Measurements from ENCODE around the gene GYS2.

DNA sequence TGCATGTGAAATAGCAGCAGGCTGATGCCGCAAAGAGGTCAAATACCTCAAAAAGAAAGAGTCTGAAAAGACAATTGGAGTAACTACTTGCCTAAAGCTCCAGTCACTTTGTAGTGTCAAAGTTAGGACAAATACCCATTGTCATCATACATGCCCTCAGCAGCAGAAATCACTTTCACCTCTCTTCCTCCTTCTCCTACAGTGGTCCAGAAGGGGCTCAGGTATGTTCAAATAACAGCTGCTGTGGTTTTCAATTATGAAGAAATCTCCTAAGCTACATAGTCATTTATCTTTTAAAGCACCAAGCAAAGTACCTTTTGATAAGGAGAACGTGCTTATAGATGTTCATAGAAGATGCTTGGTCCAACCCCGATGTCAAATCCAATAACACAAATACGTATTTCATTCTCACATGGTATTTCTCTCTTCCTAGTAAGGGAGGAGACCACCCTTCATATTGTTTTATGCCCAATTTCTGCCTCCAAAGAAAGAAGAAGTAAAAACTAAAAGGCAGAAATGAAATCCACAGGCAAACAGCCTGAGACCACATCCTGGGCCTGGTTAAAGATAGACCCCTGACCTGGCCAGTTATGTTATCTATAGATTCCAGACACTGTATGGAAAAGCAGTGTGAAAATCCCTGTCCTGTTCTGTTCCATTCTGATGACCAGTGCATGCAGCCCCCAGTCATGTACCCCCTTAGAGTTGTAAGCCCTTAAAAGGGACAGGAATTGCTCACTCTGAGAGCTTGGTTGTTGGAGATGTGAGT lies 23.7 kb downstream of the GYS2 start:
- TF ChIP-seq CTCF (IDR thresholded peaks at IDR 0.05; ENCODE audit: low read depth, low read length, missing input control) (no peak), TAF1 (conservative IDR thresholded peaks at IDR 0.05) (no peak), JUND (IDR thresholded peaks at IDR 0.05) (no peak), RAD21 (IDR thresholded peaks at IDR 0.05) (no peak), MAX (IDR thresholded peaks at IDR 0.05) (no peak), FOXA1 (IDR thresholded peaks at IDR 0.05) (no peak), YY1 (IDR thresholded peaks at IDR 0.05) (no peak), ATF3 (IDR thresholded peaks at IDR 0.05) (no peak), EGR1 (IDR thresholded peaks at IDR 0.05; ENCODE audit: low read depth in 2 of 2) (no peak)
- TF ChIP-seq, protein P1, sequence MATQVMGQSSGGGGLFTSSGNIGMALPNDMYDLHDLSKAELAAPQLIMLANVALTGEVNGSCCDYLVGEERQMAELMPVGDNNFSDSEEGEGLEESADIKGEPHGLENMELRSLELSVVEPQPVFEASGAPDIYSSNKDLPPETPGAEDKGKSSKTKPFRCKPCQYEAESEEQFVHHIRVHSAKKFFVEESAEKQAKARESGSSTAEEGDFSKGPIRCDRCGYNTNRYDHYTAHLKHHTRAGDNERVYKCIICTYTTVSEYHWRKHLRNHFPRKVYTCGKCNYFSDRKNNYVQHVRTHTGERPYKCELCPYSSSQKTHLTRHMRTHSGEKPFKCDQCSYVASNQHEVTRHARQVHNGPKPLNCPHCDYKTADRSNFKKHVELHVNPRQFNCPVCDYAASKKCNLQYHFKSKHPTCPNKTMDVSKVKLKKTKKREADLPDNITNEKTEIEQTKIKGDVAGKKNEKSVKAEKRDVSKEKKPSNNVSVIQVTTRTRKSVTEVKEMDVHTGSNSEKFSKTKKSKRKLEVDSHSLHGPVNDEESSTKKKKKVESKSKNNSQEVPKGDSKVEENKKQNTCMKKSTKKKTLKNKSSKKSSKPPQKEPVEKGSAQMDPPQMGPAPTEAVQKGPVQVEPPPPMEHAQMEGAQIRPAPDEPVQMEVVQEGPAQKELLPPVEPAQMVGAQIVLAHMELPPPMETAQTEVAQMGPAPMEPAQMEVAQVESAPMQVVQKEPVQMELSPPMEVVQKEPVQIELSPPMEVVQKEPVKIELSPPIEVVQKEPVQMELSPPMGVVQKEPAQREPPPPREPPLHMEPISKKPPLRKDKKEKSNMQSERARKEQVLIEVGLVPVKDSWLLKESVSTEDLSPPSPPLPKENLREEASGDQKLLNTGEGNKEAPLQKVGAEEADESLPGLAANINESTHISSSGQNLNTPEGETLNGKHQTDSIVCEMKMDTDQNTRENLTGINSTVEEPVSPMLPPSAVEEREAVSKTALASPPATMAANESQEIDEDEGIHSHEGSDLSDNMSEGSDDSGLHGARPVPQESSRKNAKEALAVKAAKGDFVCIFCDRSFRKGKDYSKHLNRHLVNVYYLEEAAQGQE (IDR thresholded peaks at IDR 0.05) = no peak

All from liver (tissue), 3 donors.